A673 (cell line): ENCODE measurements around the gene MIGA1.

Experiments used
- CTCF ChIP-seq: fragments of 300-800, 200-600 bp; sonication (generic); conservative IDR thresholded peaks from 2 replicates; pipeline ENCODE4 v1.5.1; 2017; ENCODE audit warnings: low read depth, mild to moderate bottlenecking, antibody characterized with exemption, low read length, moderate library complexity, mixed read lengths
- EZH2 ChIP-seq: fragments of 200-600 bp; sonication (generic); IDR thresholded peaks from 2 replicates; pipeline ENCODE4 v1.6.1; 2017; ENCODE audit warnings: borderline replicate concordance, low read depth, mild to moderate bottlenecking, mixed read lengths, antibody characterized with exemption, low read length; ENCODE audit not compliant: poor library complexity, severe bottlenecking

DNA sequence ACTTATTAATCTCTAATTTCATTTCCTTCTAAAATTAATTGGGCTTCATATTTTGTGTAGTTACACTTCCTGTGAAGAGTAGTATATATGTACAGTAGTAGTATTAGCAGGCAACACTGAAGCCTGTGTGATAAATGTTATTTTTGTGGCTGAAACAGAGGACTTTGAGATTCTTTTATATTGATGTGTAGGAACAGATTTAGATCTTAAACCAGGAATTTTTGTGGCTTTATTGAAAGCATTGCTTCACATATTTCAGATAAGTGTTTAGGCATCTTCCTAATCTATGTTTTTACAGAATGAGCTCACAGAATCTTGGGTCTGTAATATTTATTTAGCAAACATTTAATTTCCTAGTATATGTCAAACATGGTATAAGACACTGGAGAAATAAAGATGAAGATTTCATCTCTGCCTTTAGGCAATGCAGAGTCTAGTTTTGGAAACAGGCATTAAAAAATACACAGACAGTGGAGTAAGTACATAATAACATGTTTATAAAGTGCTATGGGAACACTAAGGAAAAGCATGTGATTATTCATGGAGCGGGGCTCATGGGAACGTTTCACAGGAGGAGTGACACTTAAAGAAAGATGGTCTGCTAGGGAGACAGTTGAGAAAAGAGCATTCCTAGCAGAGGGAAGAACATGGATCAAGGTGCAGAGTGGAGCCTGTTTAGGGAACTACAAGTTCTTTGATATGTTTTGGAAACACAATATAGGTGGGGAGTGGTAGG, 52.7 kb downstream of the MIGA1 start:
- TF ChIP-seq CTCF (no peak), EZH2 (no peak)
